H1 (cell line): ENCODE results near the gene RNASE4. TPM values are rescaled to one million over a fixed set of nuclear protein-coding genes. Genes with fewer than 3 reads are reported as not detected.

ENCODE experiments used
- CTCF ChIA-PET: fragments of 300-600 bp; sonication (Branson Sonifier 250); formaldehyde crosslinking; loops from one replicate; lab custom pipeline; 2021; ENCODE audit not compliant: partially characterized antibody; lab: Charles Lee
- POLR2A ChIA-PET: fragments of 300-600 bp; sonication (Branson Sonifier 250); formaldehyde crosslinking; loops from one replicate; lab custom pipeline; 2021; ENCODE audit warnings: inconsistent platforms; ENCODE audit not compliant: partially characterized antibody; lab: Charles Lee
- DNase-seq, 2 experiments: peaks; one replicate each; pipeline versions ENCODE4 v3.0.0 to v3.0.0-alpha.2; 2010 to 2022; ENCODE audit warnings: low spot score in 2 of 2, low read depth in 1 of 2, mixed read lengths in 1 of 2
- FAIRE-seq: peaks from 2 replicates; lab custom pipeline; 2011; peaks lifted over from hg19 to GRCh38; lab: Jason Lieb, UNC
- H2AFZ ChIP-seq: 2 replicates; pipeline ENCODE4 v1.8.1; 2012; ENCODE audit warnings: low read length, inconsistent platforms
- H2AK5ac ChIP-seq: 2 replicates; pipeline ENCODE4 v1.6.1; 2013; ENCODE audit warnings: low read depth, low read length
- H2BK120ac ChIP-seq: replicated peaks from 2 replicates; pipeline ENCODE3; 2013; ENCODE audit warnings: low read depth, low read length, inconsistent platforms
- H2BK12ac ChIP-seq: 2 replicates; pipeline ENCODE4 v1.6.1; 2013; ENCODE audit warnings: low read depth, low read length
- H2BK15ac ChIP-seq: 2 replicates; pipeline ENCODE4 v1.6.1; 2013; ENCODE audit warnings: low read length
- H2BK20ac ChIP-seq: 2 replicates; pipeline ENCODE4 v1.6.1; 2013; ENCODE audit warnings: low read length
- H2BK5ac ChIP-seq: 2 replicates; pipeline ENCODE4 v1.6.1; 2013; ENCODE audit warnings: low read depth, low read length
- H3K14ac ChIP-seq: 2 replicates; pipeline ENCODE4 v1.6.1; 2013; ENCODE audit warnings: inconsistent platforms; ENCODE audit not compliant: insufficient read length
- H3K18ac ChIP-seq: 2 replicates; pipeline ENCODE4 v1.6.1; 2013; ENCODE audit warnings: low read length; ENCODE audit errors: extremely low read depth
- H3K23ac ChIP-seq: 2 replicates; pipeline ENCODE4 v1.6.1; 2013; ENCODE audit warnings: inconsistent platforms; ENCODE audit not compliant: insufficient read length
- H3K23me2 ChIP-seq: 2 replicates; pipeline ENCODE4 v1.6.1; 2013; ENCODE audit warnings: low read depth, low read length
- H3K27ac ChIP-seq: 2 replicates; pipeline ENCODE4 v1.6.1; 2011; ENCODE audit warnings: low read depth, low read length, inconsistent platforms
- H3K27me3 ChIP-seq, 4 experiments: replicated peaks in 1 of 4; 1 replicate in 1 of 4; 2 replicates in 3 of 4; pipeline versions ENCODE4 v1.6.1 to v1.8.1; 2011 to 2013; ENCODE audit warnings: low read length in 3 of 4, mild to moderate bottlenecking in 3 of 4, inconsistent platforms in 2 of 4, mixed read lengths in 2 of 4, moderate library complexity in 1 of 4; ENCODE audit not compliant: control insufficient read depth in 3 of 4, insufficient read depth in 3 of 4; ENCODE audit errors: extremely low read depth in 1 of 4
- H3K36me3 ChIP-seq, 4 experiments: 2 replicates each; pipeline versions ENCODE4 v1.6.1 to v1.8.1; 2011 to 2013; ENCODE audit warnings: mild to moderate bottlenecking in 4 of 4, low read length in 3 of 4, moderate library complexity in 2 of 4, control low read depth in 1 of 4, inconsistent platforms in 1 of 4; ENCODE audit not compliant: insufficient read depth in 4 of 4, control insufficient read depth in 2 of 4
- H3K4ac ChIP-seq: replicated peaks from 2 replicates; pipeline ENCODE3; 2013; ENCODE audit warnings: low read length, low read depth, mixed read lengths, inconsistent platforms; ENCODE audit not compliant: insufficient read length
- H3K4me1 ChIP-seq, 4 experiments: replicated peaks in 1 of 4; 1 replicate in 1 of 4; 2 replicates in 3 of 4; pipeline versions ENCODE4 v1.6.1 to v1.8.1; 2011 to 2013; ENCODE audit warnings: low read length in 3 of 4, inconsistent platforms in 2 of 4, mixed read lengths in 1 of 4; ENCODE audit not compliant: insufficient read depth in 4 of 4, control insufficient read depth in 3 of 4
- H3K4me2 ChIP-seq, 2 experiments: 2 replicates each; pipeline versions ENCODE4 v1.6.1 to v1.8.1; 2011 to 2013; ENCODE audit warnings: low read depth in 2 of 2, low read length in 2 of 2, control low read depth in 1 of 2, inconsistent platforms in 1 of 2, mild to moderate bottlenecking in 1 of 2; ENCODE audit not compliant: insufficient read depth in 1 of 2
- H3K4me3 ChIP-seq, 4 experiments: fragments of 200-600, 300-600 bp in 1 of 4; sonication (generic), shearing (Covaris generic), sonication (Bioruptor Twin) in 1 of 4; 2 replicates each; pipeline versions ENCODE4 v1.5.1 to v1.8.1; 2011 to 2016; ENCODE audit warnings: low read length in 4 of 4, low read depth in 3 of 4, control low read depth in 2 of 4, inconsistent platforms in 2 of 4, mild to moderate bottlenecking in 2 of 4, mixed read lengths in 1 of 4, moderate library complexity in 1 of 4; ENCODE audit not compliant: insufficient read depth in 2 of 4; ENCODE audit errors: extremely low read depth in 1 of 4
- H3K56ac ChIP-seq: replicated peaks from 2 replicates; pipeline ENCODE3; 2013; ENCODE audit warnings: low read depth, mild to moderate bottlenecking, mixed read lengths, low read length, inconsistent platforms; ENCODE audit not compliant: insufficient read length
- H3K79me1 ChIP-seq: 2 replicates; pipeline ENCODE4 v1.6.1; 2013; ENCODE audit warnings: low read depth, low read length, control low read depth
- H3K79me2 ChIP-seq, 2 experiments: 2 replicates each; pipeline versions ENCODE4 v1.6.1 to v1.8.1; 2012 to 2013; ENCODE audit warnings: low read length in 2 of 2, mild to moderate bottlenecking in 2 of 2, inconsistent platforms in 1 of 2; ENCODE audit not compliant: insufficient read depth in 2 of 2, control insufficient read depth in 1 of 2
- H3K9ac ChIP-seq, 4 experiments: replicated peaks in 1 of 4; 1 replicate in 1 of 4; 2 replicates in 3 of 4; pipeline versions ENCODE4 v1.6.1 to v1.8.1; 2011 to 2013; ENCODE audit warnings: low read depth in 3 of 4, low read length in 3 of 4, control low read depth in 2 of 4, mild to moderate bottlenecking in 2 of 4, moderate library complexity in 2 of 4, inconsistent platforms in 1 of 4; ENCODE audit errors: extremely low read depth in 1 of 4
- H3K9me3 ChIP-seq, 2 experiments: 2 replicates each; pipeline versions ENCODE4 v1.6.1 to v1.8.1; 2012 to 2013; ENCODE audit warnings: mild to moderate bottlenecking in 2 of 2, moderate library complexity in 2 of 2, control low read depth in 1 of 2, inconsistent platforms in 1 of 2, low read depth in 1 of 2, low read length in 1 of 2, mixed read lengths in 1 of 2; ENCODE audit not compliant: insufficient read depth in 2 of 2
- H4K20me1 ChIP-seq, 2 experiments: replicated peaks in 1 of 2; 2 replicates each; pipeline versions ENCODE3 to v1.8.1; 2011 to 2013; ENCODE audit warnings: inconsistent platforms in 2 of 2, low read length in 2 of 2, mild to moderate bottlenecking in 1 of 2; ENCODE audit not compliant: insufficient read depth in 2 of 2, control insufficient read depth in 1 of 2
- H4K5ac ChIP-seq: 2 replicates; pipeline ENCODE4 v1.6.1; 2013; ENCODE audit warnings: low read length, low read depth, mixed read lengths, inconsistent platforms; ENCODE audit not compliant: insufficient read length
- H4K8ac ChIP-seq: 2 replicates; pipeline ENCODE4 v1.8.0; 2013; ENCODE audit warnings: mild to moderate bottlenecking, moderate library complexity, low read length, inconsistent platforms; ENCODE audit not compliant: insufficient read depth; ENCODE audit errors: extremely low read depth
- H4K91ac ChIP-seq: replicated peaks from 2 replicates; pipeline ENCODE3; 2013; ENCODE audit warnings: low read length, mixed read lengths, inconsistent platforms; ENCODE audit not compliant: insufficient read length
- BRCA1 ChIP-seq: IDR thresholded peaks from 2 replicates; pipeline ENCODE4 v1.6.1; 2012; ENCODE audit warnings: low read depth, low read length, improper control_type of control experiment
- FOSL1 ChIP-seq: IDR thresholded peaks from 2 replicates; pipeline ENCODE4 v1.6.1; 2011; ENCODE audit warnings: mild to moderate bottlenecking, low read depth, low read length, moderate library complexity; ENCODE audit not compliant: insufficient read depth
- SRF ChIP-seq: IDR thresholded peaks from 2 replicates; pipeline ENCODE4 v1.6.1; 2011; ENCODE audit warnings: mild to moderate bottlenecking, low read depth, low read length, moderate library complexity
- WGBS, 2 experiments: shearing (Covaris generic) in 1 of 2; methylation state at CpG; one replicate each; pipeline versions ENCODE4 v1.1.6 to v1.1.7; 2013 to 2015; ENCODE audit warnings: low lambda C conversion rate in 2 of 2, mixed read lengths in 2 of 2, inconsistent platforms in 1 of 2, low coverage in 1 of 2, missing lambda C conversion rate in 1 of 2; ENCODE audit not compliant: insufficient replicate concordance in 2 of 2, insufficient coverage in 1 of 2, insufficient read length in 1 of 2; ENCODE audit errors: extremely low coverage in 1 of 2, missing lambda C conversion rate in 1 of 2; 5-methylcytosine and 5-hydroxymethylcytosine counted together
- polyA plus RNA-seq, 7 experiments: library from polyadenylated mRNA; depleted of rRNA in 3 of 7; stranded (reverse) in 5 of 7; unstranded in 2 of 7; fragments of >200 nt in 5 of 7; fragments of 200-250 nt in 2 of 7; gene quantifications; 1 replicate in 5 of 7; 2 replicates in 1 of 7; 4 replicates in 1 of 7; pipeline versions ENCODE4 v1.2.1 to v1.2.3, GENCODE V29; 2011 to 2013; ENCODE audit warnings: missing spikeins in 2 of 7, mixed read lengths in 2 of 7
- total RNA-seq: library from RNA; stranded (reverse); fragmentation: NEBNext Ultra II Directional; extraction: Animal tissue kit (Norgen Biotek cat#: 25700); gene quantifications from 2 replicates; pipeline ENCODE4 v1.2.1, GENCODE V29; 2021
- TF ChIP-seq, protein P1 (sequence below), 3 experiments: IDR thresholded peaks; 1 replicate in 2 of 3; 2 replicates in 1 of 3; pipeline versions ENCODE4 v1.5.1 to v1.6.1; 2011; ENCODE audit warnings: low read length in 3 of 3, mild to moderate bottlenecking in 3 of 3, inconsistent platforms in 2 of 3, low read depth in 1 of 3, moderate library complexity in 1 of 3; ENCODE audit not compliant: insufficient read depth in 1 of 3; ENCODE audit errors: control extremely low read depth in 1 of 3

RNASE4 gene
- total and polyA plus RNA-seq, 2 of the 8 experiments (the other 6 are each of a cell fraction or from before 2014, with no cell fraction given), result 0.61 to 3.5 TPM

DNA sequence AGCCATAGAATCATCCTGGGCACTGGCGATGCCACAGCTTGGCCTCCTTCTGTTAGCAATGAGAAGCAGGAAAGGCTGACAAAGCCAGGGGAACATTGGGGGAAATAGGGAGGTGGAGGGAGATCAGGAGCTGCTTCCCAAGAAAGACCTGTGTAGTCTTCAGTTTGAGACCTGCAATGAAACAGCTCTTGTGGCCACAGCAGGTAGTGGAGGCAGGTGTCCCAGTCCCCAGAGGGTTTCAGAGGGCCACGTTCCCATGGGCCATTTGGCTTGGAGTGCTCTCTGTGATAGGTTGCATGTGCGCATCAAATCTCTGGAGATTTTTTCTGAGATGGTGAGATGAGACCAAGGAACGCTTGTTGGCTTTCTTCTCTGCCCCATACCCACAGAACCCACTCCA, 28.5 kb upstream of the RNASE4 start:
- 81% methylated on average over 4 of the region's 4 CpGs; no CpG with 5 or more reads in 1 of the 2 experiments for WGBS, 2 experiments
- H3K27me3 ChIP-seq, result peaks cover 3 to 18% (median 12%) of the 10 kb centered on the region in 4 experiments; a peak in 6 of 7 replicates

More for the DNA sequence above, 28.5 kb upstream of the RNASE4 start:
- H3K23ac ChIP-seq, result no peak overlapping the region
- no peaks in the 10 kb centered on the region for H3K9me3 ChIP-seq
- H3K14ac ChIP-seq, result no peak overlapping the region
- DNase-seq (no peak), FAIRE-seq (no peak)
- no peaks in the 10 kb centered on the region for H3K79me1 ChIP-seq
- H3K27ac ChIP-seq, result no peak overlapping the region
- H4K8ac ChIP-seq, result no peak overlapping the region
- no peak overlapping the region for H2BK15ac ChIP-seq
- CTCF ChIA-PET, result interaction anchor here (0.6 to 11.5 kb wide), 11 partner anchors 9 to 235 kb away, joined by 3 to 282 read pairs (median 5); partner anchors contain the start of genes ANG and RNASE4
- H3K4me1 ChIP-seq, result peaks cover 0 to 5% (median 1%) of the 10 kb centered on the region in 4 experiments; a peak in 2 of 7 replicates
- TF ChIP-seq BRCA1, result no peak
- TF ChIP-seq SRF, result no peak
- no peak for TF ChIP-seq FOSL1
- TF ChIP-seq, protein P1, sequence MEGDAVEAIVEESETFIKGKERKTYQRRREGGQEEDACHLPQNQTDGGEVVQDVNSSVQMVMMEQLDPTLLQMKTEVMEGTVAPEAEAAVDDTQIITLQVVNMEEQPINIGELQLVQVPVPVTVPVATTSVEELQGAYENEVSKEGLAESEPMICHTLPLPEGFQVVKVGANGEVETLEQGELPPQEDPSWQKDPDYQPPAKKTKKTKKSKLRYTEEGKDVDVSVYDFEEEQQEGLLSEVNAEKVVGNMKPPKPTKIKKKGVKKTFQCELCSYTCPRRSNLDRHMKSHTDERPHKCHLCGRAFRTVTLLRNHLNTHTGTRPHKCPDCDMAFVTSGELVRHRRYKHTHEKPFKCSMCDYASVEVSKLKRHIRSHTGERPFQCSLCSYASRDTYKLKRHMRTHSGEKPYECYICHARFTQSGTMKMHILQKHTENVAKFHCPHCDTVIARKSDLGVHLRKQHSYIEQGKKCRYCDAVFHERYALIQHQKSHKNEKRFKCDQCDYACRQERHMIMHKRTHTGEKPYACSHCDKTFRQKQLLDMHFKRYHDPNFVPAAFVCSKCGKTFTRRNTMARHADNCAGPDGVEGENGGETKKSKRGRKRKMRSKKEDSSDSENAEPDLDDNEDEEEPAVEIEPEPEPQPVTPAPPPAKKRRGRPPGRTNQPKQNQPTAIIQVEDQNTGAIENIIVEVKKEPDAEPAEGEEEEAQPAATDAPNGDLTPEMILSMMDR (IDR thresholded peaks at IDR 0.05; ENCODE audit: control extremely low read depth in 1 of 3, insufficient read depth in 1 of 3, low read depth in 1 of 3, low read length in 3 of 3), result peak in 2 of 3 experiments; percentile 5 to 12; a peak in 2 of 4 replicates
- no peak overlapping the region for H3K4me2 ChIP-seq
- no peak overlapping the region for H4K91ac ChIP-seq
- H3K4ac ChIP-seq, result no peak overlapping the region
- H2BK20ac ChIP-seq, result no peak overlapping the region
- no peak overlapping the region for H3K9ac ChIP-seq
- H3K23me2 ChIP-seq, result peaks cover 4% of the 10 kb centered on the region
- H2BK12ac ChIP-seq, result no peak overlapping the region; the same call in 1 of the 2 replicates
- no peak overlapping the region for H3K4me3 ChIP-seq
- H3K79me2 ChIP-seq, result no peaks in the 10 kb centered on the region
- H4K5ac ChIP-seq, result no peak overlapping the region
- no peaks in the 10 kb centered on the region for H3K36me3 ChIP-seq
- no peaks in the 10 kb centered on the region for H4K20me1 ChIP-seq
- H2AFZ ChIP-seq, result no peak overlapping the region
- H2BK120ac ChIP-seq, result no peak overlapping the region
- H2BK5ac ChIP-seq, result no peak overlapping the region
- POLR2A ChIA-PET, result interaction anchor here (1.2 to 3.5 kb wide), 3 partner anchors 25 to 52 kb away, joined by 3 to 17 read pairs (median 8); partner anchors contain the start of gene RNASE4
- no peak overlapping the region for H3K56ac ChIP-seq
- no peak overlapping the region for H2AK5ac ChIP-seq
- no peak overlapping the region for H3K18ac ChIP-seq
